ENCODE results near the gene SCRG1.
A peak's percentile ranks its signal among the peaks of the same experiment; 100 is the strongest.

SCRG1 gene

GRCh38 chr4:173357939-173358338 is 41.0 kb downstream of the SCRG1 start:
- no peak for DNase-seq

GRCh38 chr4:173347467-173347866 is 51.4 kb downstream of the SCRG1 start:
- no peak for DNase-seq

- peak; percentile 6 to 10 for DNase-seq
Observed at GRCh38 chr4:173346074-173346473, 52.8 kb downstream of the SCRG1 start.

- no peak for DNase-seq
Observed at GRCh38 chr4:173345648-173346047, 53.3 kb downstream of the SCRG1 start.

- no peak for DNase-seq
Observed at GRCh38 chr4:173343832-173344397, 55.0 kb downstream of the SCRG1 start.

GRCh38 chr4:173337463-173337862 is 61.5 kb downstream of the SCRG1 start:
- DNase-seq = no peak

- peak; percentile 65 to 87 for DNase-seq
Observed at GRCh38 chr4:173334891-173335752, 63.8 kb downstream of the SCRG1 start.
